ENCODE measurements around the gene KIF16B.

DNA sequence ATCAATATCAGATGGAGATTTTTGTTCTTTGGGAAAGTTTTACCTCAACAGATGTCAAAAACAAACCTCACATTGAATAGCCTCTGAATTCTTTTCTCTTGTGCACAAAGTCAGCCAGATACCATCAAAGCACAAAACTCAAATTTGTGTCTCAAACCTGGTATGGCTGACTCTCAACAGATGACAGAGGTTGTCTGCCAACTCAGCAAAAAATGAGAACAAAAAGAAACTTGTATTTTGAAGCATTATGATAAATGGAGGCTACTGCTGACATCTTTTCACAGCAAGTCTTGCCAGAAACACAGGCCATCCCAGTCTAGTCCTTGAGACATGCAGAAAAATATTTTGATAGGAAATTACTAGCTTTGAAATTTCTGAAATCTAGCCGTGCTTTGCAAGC, 79.8 kb downstream of the KIF16B start:
- TF ChIP-seq CTCF (IDR thresholded peaks at IDR 0.05) (no peak), POLR2A (IDR thresholded peaks at IDR 0.05) (no peak)
